Testis (tissue), 3 donors: Measurements from ENCODE around the gene FAM222B. TPM values are rescaled to one million over a fixed set of nuclear protein-coding genes. Genes with fewer than 3 reads are reported as not detected.

Experiments
- DNase-seq: peaks from one replicate; pipeline ENCODE4 v3.0.0-alpha.2; 2019
- H3K27ac ChIP-seq, 2 donors: fragments of 200-600 bp; sonication (generic); one replicate each; pipeline ENCODE4 v1.5.1; 2019
- H3K27me3 ChIP-seq: fragments of 200-600 bp; sonication (generic); one replicate; pipeline ENCODE4 v1.5.1; 2019
- H3K36me3 ChIP-seq: fragments of 200-600 bp; sonication (generic); one replicate; pipeline ENCODE4 v1.5.1; 2017; ENCODE audit warnings: low read depth; ENCODE audit errors: missing control alignments
- H3K4me1 ChIP-seq: fragments of 200-600 bp; sonication (generic); one replicate; pipeline ENCODE4 v1.5.1; 2019
- H3K4me3 ChIP-seq, 2 donors: fragments of 200-600 bp; sonication (generic); one replicate each; pipeline ENCODE4 v1.5.1; 2017 to 2019
- H3K9me3 ChIP-seq: fragments of 200-600 bp; sonication (generic); one replicate; pipeline ENCODE4 v1.5.1; 2017
- POLR2A ChIP-seq: fragments of 450-650 bp; IDR thresholded peaks from one replicate; pipeline ENCODE4 v1.6.1; 2017; ENCODE audit warnings: antibody characterized with exemption, mild to moderate bottlenecking, moderate library complexity
- WGBS, 2 donors: methylation state at CpG; one replicate each; pipeline ENCODE4 v1.1.5; 2018; 5-methylcytosine and 5-hydroxymethylcytosine counted together
- intact Hi-C: fragments of 100-400 bp; cut with DNase I; formaldehyde crosslinking; loops from one replicate; pipeline ENCODE4 v1.15.1; 2023; ENCODE audit warnings: low total_unique reads
- polyA plus RNA-seq: library from polyadenylated mRNA; stranded (reverse); fragments of 350-450 nt; fragmentation: Illumina TruSeq; extraction: RNeasy Lipid Tissue Mini Kit (QIAGEN cat#74804); gene quantifications from one replicate; pipeline ENCODE4 v1.2.3, GENCODE V29; 2014; ENCODE audit warnings: low read depth, low replicate concordance; ENCODE audit not compliant: insufficient read depth
- total RNA-seq, 2 donors: library from RNA; depleted of rRNA; stranded (reverse); fragments of >200 nt; gene quantifications; one replicate each; pipeline ENCODE4 v1.2.3, GENCODE V29; 2016
- TF ChIP-seq, protein P1 (sequence below), 3 experiments: fragments of 450-650 bp in 2 of 3; fragments of 200-600 bp in 1 of 3; sonication (generic) in 1 of 3; IDR thresholded peaks; one replicate each; pipeline ENCODE4 v1.5.1; 2016 to 2019; ENCODE audit warnings: antibody characterized with exemption in 3 of 3, mild to moderate bottlenecking in 2 of 3, moderate library complexity in 1 of 3

The FAM222B gene
- total and polyA plus RNA-seq, 3 donors from 2014 or later, result 69.6 to 84.5 (median 74.5) TPM

DNA sequence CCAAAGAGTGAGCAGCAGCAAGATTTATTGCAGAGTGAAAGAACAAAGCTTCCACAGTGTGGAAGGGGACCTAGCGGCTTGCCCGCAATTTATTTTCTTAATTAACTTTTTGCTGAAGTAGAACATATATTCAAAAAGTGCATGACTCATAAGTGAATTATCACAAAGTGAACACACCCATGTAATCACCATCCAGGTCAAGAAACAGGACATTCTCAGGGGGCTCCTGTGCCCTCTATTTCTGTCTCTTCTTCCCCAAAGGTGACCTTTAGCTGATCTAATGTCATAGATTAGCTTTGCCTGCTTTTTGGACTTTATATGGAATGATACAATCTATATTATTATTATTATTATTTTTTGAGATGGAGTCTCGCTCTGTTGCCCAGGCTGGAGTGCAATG lies 32.2 kb upstream of the FAM222B start:
- DNase-seq, result no peak
- Histone ChIP-seq H3K4me3 (no peak overlapping the region), H3K27ac (no peak overlapping the region), H3K4me1 (no peaks in the 10 kb centered on the region), H3K9me3 (no peaks in the 10 kb centered on the region), H3K27me3 (no peaks in the 10 kb centered on the region), H3K36me3 (no peaks in the 10 kb centered on the region)
- TF ChIP-seq, protein P1, sequence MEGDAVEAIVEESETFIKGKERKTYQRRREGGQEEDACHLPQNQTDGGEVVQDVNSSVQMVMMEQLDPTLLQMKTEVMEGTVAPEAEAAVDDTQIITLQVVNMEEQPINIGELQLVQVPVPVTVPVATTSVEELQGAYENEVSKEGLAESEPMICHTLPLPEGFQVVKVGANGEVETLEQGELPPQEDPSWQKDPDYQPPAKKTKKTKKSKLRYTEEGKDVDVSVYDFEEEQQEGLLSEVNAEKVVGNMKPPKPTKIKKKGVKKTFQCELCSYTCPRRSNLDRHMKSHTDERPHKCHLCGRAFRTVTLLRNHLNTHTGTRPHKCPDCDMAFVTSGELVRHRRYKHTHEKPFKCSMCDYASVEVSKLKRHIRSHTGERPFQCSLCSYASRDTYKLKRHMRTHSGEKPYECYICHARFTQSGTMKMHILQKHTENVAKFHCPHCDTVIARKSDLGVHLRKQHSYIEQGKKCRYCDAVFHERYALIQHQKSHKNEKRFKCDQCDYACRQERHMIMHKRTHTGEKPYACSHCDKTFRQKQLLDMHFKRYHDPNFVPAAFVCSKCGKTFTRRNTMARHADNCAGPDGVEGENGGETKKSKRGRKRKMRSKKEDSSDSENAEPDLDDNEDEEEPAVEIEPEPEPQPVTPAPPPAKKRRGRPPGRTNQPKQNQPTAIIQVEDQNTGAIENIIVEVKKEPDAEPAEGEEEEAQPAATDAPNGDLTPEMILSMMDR (IDR thresholded peaks at IDR 0.05), result no peak
- no peak for TF ChIP-seq POLR2A
- WGBS, 2 donors, result 88 to 89% methylated on average over 3 of the region's 3 CpGs
- intact Hi-C loops, result no loop called here

DNA sequence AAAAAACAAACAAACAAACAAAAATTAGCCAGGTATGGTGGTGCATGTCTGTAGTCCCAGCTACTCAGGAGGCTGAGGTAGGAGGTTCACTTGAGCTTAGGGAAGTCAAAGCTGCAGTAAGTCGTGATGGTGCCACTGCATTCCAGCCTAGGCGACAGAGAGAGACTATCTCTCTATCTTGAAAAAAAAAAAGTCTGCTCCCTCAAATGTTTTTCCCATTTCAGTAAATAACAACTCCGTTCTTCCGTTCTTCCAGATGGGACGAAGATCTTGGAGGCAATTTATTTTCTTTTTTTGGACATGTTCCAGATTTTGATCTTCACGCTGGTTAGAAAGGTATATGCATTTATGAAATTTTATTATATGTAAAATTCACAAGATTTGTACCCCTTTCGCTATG lies 31.2 kb upstream of the FAM222B start:
- WGBS, 2 donors, result 94 to 95% methylated on average over 7 of the region's 7 CpGs
- Histone ChIP-seq H3K4me1 (no peaks in the 10 kb centered on the region), H3K27ac (no peak overlapping the region), H3K36me3 (no peaks in the 10 kb centered on the region), H3K9me3 (no peaks in the 10 kb centered on the region), H3K27me3 (no peaks in the 10 kb centered on the region), H3K4me3 (no peak overlapping the region)
- DNase-seq, result no peak
- intact Hi-C loops, result no loop called here
- TF ChIP-seq, protein P1 (IDR thresholded peaks at IDR 0.05), result no peak
- TF ChIP-seq POLR2A, result no peak

GRCh38 chr17:28871056-28871579 lies 28.5 kb upstream of the FAM222B start:
- Histone ChIP-seq H3K36me3 (no peaks in the 10 kb centered on the region), H3K9me3 (no peaks in the 10 kb centered on the region), H3K4me3 (no peak overlapping the region), H3K27me3 (no peaks in the 10 kb centered on the region), H3K27ac (no peak overlapping the region), H3K4me1 (no peaks in the 10 kb centered on the region)
- DNase-seq, result no peak
- intact Hi-C loops, result no loop called here
- TF ChIP-seq, protein P1 (IDR thresholded peaks at IDR 0.05), result no peak
- TF ChIP-seq POLR2A, result no peak
- WGBS, 2 donors, result 83 to 86% methylated on average over 2 to 6 of the region's 6 CpGs

DNA sequence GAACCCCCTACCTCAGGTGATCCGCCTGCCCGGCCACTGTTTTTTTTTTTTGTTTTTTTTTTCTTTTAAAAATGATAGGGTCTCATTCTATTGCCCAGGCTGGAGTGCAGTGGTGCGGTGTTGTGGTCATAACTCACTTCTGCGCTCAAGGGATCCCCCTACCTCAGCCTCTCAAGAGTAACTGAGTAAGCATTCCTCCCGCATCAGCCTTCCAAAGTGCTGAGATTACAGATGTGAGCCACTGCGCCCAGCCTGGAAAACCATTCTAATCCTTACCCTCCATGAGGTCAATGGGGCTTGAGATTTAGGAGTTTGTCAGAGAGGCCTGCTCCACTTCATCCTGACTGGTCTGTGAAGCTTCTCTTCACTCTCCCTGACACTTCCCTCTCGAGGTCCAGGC lies 24.7 kb upstream of the FAM222B start:
- WGBS, 2 donors, result 84 to 87% methylated on average over 7 of the region's 7 CpGs
- intact Hi-C loops, result no loop called here
- no peak for TF ChIP-seq POLR2A
- TF ChIP-seq, protein P1 (IDR thresholded peaks at IDR 0.05), result no peak
- no peaks in the 10 kb centered on the region for H3K4me1 ChIP-seq
- H3K27ac ChIP-seq, result no peak overlapping the region
- DNase-seq, result no peak
- no peaks in the 10 kb centered on the region for H3K27me3 ChIP-seq
- no peaks in the 10 kb centered on the region for H3K9me3 ChIP-seq
- H3K36me3 ChIP-seq, result no peaks in the 10 kb centered on the region
- H3K4me3 ChIP-seq, result no peak overlapping the region
